Suprapubic skin (tissue), 3 donors: ENCODE data around the gene PLEKHG3.

ENCODE experiments used
- POLR2A ChIP-seq, 2 donors: fragments of 450-650 bp; IDR thresholded peaks; one replicate each; pipeline ENCODE4 v1.6.1; 2017; ENCODE audit warnings: antibody characterized with exemption in 2 of 2, mild to moderate bottlenecking in 2 of 2, moderate library complexity in 2 of 2
- TF ChIP-seq, protein P1 (sequence below), 2 donors: fragments of 200-600 bp in 1 of 2; fragments of 450-650 bp in 1 of 2; sonication (generic) in 1 of 2; IDR thresholded peaks; one replicate each; pipeline ENCODE4 v1.5.1; 2016 to 2019; ENCODE audit warnings: antibody characterized with exemption in 2 of 2, mild to moderate bottlenecking in 1 of 2, moderate library complexity in 1 of 2

DNA sequence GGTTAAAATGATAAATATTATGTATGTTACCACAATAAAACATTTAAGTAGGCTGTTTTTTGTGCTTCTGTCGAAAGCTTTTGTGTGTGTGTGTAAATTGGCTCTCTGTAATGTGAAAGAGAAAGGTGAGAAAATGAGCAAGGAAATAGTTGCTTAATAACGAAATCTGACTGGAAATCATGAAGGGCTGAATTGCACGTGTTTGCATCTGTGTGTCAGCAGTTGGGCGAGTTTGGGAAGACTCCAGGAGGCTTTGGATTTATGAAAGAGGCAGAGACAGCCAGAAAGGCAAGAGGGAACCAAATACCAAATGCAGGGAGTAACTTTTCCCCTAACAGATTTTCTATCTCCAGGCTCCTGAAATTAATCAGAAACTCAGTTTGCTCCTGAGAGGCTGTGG lies 47.2 kb upstream of the PLEKHG3 start:
- TF ChIP-seq POLR2A (IDR thresholded peaks at IDR 0.05): no peak
- TF ChIP-seq, protein P1, sequence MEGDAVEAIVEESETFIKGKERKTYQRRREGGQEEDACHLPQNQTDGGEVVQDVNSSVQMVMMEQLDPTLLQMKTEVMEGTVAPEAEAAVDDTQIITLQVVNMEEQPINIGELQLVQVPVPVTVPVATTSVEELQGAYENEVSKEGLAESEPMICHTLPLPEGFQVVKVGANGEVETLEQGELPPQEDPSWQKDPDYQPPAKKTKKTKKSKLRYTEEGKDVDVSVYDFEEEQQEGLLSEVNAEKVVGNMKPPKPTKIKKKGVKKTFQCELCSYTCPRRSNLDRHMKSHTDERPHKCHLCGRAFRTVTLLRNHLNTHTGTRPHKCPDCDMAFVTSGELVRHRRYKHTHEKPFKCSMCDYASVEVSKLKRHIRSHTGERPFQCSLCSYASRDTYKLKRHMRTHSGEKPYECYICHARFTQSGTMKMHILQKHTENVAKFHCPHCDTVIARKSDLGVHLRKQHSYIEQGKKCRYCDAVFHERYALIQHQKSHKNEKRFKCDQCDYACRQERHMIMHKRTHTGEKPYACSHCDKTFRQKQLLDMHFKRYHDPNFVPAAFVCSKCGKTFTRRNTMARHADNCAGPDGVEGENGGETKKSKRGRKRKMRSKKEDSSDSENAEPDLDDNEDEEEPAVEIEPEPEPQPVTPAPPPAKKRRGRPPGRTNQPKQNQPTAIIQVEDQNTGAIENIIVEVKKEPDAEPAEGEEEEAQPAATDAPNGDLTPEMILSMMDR (IDR thresholded peaks at IDR 0.05): no peak
